Skeletal muscle cell (primary cell): ENCODE measurements around the gene PTEN.
A peak's percentile ranks its signal among the peaks of the same experiment; 100 is the strongest.
"Not testable (repeated sequence)": the region's sequence is repeated elsewhere in the genome, so short reads cannot be mapped to it uniquely, and the experiment has no call there.

Experiments used
- DNase-seq: peaks from one replicate; pipeline ENCODE4 v3.0.0-alpha.2; 2010; ENCODE audit warnings: low read depth
- H3K4me3 ChIP-seq: 2 replicates; pipeline ENCODE4 v1.5.1; 2011; ENCODE audit warnings: low read depth, mild to moderate bottlenecking, control low read depth, low read length, moderate library complexity

Gene PTEN

GRCh38 chr10:87844837-87845623, 18.4 kb upstream of the PTEN start:
- no peak for DNase-seq
- no peak overlapping the region for H3K4me3 ChIP-seq

GRCh38 chr10:87845624-87845998, 17.8 kb upstream of the PTEN start:
- H3K4me3 ChIP-seq, result no peak overlapping the region
- DNase-seq, result no peak

- no peak overlapping the region for H3K4me3 ChIP-seq
- DNase-seq, result no peak
Observed at GRCh38 chr10:87846023-87846422, 17.4 kb upstream of the PTEN start.

GRCh38 chr10:87846711-87847110, 16.7 kb upstream of the PTEN start:
- H3K4me3 ChIP-seq, result not testable (repeated sequence)

GRCh38 chr10:87847550-87847949, 15.9 kb upstream of the PTEN start:
- DNase-seq, result no peak
- no peak overlapping the region for H3K4me3 ChIP-seq

More at GRCh38 chr10:87846711-87847110, 16.7 kb upstream of the PTEN start:
- DNase-seq, result not testable (repeated sequence)

- no peak overlapping the region for H3K4me3 ChIP-seq
- DNase-seq, result no peak
Observed at GRCh38 chr10:87849001-87849400, 14.4 kb upstream of the PTEN start.

- DNase-seq, result no peak
- no peak overlapping the region for H3K4me3 ChIP-seq
Observed at GRCh38 chr10:87850742-87851205, 12.7 kb upstream of the PTEN start.

- DNase-seq, result no peak
Observed at GRCh38 chr10:87852089-87852488, 11.3 kb upstream of the PTEN start.

GRCh38 chr10:87855247-87855646, 8.2 kb upstream of the PTEN start:
- H3K4me3 ChIP-seq, result not testable (repeated sequence)

More at GRCh38 chr10:87852089-87852488, 11.3 kb upstream of the PTEN start:
- H3K4me3 ChIP-seq, result no peak overlapping the region

GRCh38 chr10:87855665-87856064, 7.8 kb upstream of the PTEN start:
- DNase-seq, H3K4me3 ChIP-seq: not testable (repeated sequence)

More at GRCh38 chr10:87855247-87855646, 8.2 kb upstream of the PTEN start:
- not testable (repeated sequence) for DNase-seq

GRCh38 chr10:87860156-87860795, 3.1 kb upstream of the PTEN start:
- peak; percentile 41 for DNase-seq
- no peak overlapping the region for H3K4me3 ChIP-seq

- DNase-seq, result no peak
- H3K4me3 ChIP-seq, result no peak overlapping the region
Observed at GRCh38 chr10:87860816-87861403, 2.5 kb upstream of the PTEN start.

GRCh38 chr10:87861566-87861952, 1.9 kb upstream of the PTEN start:
- peak; percentile 78 for DNase-seq

GRCh38 chr10:87861953-87862678, 1.3 kb upstream of the PTEN start:
- DNase-seq, result peak; percentile 92
- H3K4me3 ChIP-seq, result peak overlapping the region; percentile 83

More at GRCh38 chr10:87861566-87861952, 1.9 kb upstream of the PTEN start:
- H3K4me3 ChIP-seq, result peak overlapping the region; percentile 83

GRCh38 chr10:87862679-87863052, 759 bp upstream of the PTEN start:
- H3K4me3 ChIP-seq, result peak overlapping the region; percentile 83
- DNase-seq, result no peak

GRCh38 chr10:87863951-87864495, 598 bp downstream of the PTEN start:
- peak overlapping the region; percentile 83 for H3K4me3 ChIP-seq
- DNase-seq, result not testable (repeated sequence)

GRCh38 chr10:87864496-87865059, 1.2 kb downstream of the PTEN start:
- DNase-seq, result no peak
- peak overlapping the region; percentile 83 for H3K4me3 ChIP-seq

GRCh38 chr10:87865241-87865881, 1.9 kb downstream of the PTEN start:
- peak overlapping the region; percentile 83 for H3K4me3 ChIP-seq
- DNase-seq, result no peak
